ENCODE data around the gene GRIP2.

GRIP2 gene

GRCh38 chr3:14538451-14539088, 1.6 kb downstream of the GRIP2 start:
- no peak for DNase-seq

DNA sequence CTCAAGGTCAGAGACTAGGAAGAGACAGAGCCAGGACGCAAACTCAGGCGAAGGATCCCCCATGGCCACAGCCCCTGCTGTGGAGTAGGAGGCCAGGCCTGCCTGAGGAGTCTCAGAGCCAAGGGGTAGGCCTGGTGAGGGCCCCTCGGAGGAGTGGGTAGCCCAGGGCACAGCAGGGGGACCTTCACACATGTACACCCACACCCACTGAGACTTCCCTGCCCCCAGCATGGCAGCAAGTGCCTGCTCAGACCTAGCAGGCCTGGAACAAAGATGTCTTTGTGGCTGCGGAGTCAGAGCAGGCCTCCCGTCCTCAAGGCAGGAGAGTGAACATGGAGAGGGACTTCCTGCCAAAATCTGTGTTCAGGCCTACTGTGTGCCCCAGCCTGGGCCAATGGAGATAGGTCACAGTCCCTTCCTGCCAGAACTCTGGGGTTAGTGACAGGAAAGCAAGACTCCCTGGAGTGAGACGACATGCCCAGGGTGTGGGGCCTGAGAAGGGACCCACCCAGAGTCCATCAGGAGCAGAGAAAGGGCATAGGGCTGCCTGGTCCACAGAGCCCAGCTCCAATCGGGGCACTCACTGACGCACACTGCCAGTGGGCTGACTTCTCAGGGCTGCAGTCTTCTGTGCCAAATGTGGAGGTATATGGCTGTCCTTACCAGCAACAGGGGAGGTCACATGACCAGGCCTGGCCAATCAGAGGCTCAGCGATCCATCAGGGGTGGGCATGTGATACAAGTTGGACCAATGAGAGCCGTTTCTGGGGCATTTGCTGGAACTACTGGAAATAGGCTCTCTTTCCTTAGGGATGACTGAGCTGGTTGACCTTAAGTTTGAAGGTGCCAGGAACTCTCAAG, 2.3 kb downstream of the GRIP2 start:
- no peak for DNase-seq

DNA sequence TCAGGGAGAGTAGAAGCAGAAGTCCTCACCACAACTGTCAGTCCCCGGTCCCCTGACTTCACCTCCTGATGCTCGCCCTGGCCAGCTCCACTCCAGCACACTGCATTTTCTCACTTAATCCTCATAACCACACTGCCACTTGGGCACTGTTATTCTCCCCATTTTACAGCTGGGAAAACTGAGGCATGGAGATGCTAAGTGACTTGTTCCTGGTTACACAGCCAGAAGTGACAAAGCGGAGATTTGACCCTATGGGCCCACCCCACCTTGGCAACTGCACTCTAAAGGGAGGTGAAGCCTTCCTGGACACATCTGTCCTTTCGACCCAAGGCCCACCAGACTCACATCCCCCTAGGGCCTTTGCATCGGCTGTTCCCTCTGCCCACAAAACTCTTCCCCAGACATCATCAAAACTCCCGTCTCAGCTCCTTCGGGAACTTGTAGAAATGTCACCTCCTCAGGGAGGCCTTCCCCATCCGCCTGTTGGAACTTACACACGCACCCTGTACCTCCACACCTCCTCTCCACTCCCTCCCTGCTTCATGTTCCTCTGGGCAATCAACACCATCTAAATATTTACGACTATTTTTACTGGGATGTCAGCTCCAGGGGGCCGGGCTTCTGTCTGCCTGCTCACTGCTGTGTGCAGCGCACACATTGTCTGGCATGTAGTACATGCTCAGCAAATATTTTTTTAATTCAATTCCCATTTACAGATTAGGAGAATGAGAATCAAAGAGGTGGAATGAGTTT, 3.1 kb downstream of the GRIP2 start:
- DNase-seq: no peak

GRCh38 chr3:14536055-14536815, 3.9 kb downstream of the GRIP2 start:
- no peak for DNase-seq

DNA sequence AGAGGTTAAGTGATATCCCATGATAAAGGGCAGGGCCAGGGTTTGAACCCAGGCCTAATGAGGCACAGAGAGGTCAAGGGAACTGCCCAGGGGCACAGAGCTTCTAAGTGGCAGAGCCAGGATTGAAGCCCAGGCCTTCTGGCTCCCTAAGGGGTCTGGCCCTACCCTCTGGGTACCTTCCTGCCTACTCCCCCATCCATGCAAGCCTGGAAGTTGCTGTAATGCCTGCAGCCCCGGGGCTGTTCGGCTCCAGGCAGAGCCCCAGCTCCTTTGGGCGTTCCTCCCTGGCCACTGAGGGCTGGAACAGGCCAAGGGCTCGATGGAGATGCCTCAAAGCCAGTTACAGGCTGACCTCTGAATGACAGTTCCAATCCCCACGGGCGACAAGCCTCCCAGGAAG, 4.5 kb downstream of the GRIP2 start:
- DNase-seq: no peak

- no peak for DNase-seq
Observed at GRCh38 chr3:14534516-14535191, 5.5 kb downstream of the GRIP2 start.

- no peak for DNase-seq
Observed at GRCh38 chr3:14533457-14533958, 6.6 kb downstream of the GRIP2 start.

GRCh38 chr3:14532691-14533456, 7.3 kb downstream of the GRIP2 start:
- no peak for DNase-seq

- DNase-seq: no peak
Observed at GRCh38 chr3:14531856-14532395, 8.2 kb downstream of the GRIP2 start.

GRCh38 chr3:14528081-14528480, 12.1 kb downstream of the GRIP2 start:
- no peak for DNase-seq

- DNase-seq: no peak
Observed at GRCh38 chr3:14525685-14526631, 14.2 kb downstream of the GRIP2 start.

GRCh38 chr3:14524920-14525660, 15.1 kb downstream of the GRIP2 start:
- DNase-seq: no peak

DNA sequence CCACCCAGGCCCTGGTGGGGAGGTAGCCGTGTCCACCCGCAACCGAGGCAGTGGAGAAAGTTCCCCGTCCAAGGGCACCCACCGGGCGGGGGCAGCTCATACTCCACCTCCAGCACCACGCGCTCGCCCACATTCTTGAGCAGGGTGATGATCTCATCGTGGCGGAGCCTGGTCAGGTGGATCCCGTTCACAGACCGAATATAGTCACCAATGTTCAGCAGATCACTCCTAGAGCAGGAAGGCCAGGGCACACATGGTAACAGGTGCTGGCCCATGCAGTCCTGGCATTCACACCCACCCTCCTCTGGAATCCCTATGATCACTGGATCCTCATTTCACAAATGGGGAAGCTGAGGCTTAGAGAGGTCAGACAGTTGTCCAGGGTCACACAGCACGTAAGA, 15.8 kb downstream of the GRIP2 start:
- DNase-seq: no peak

- DNase-seq: no peak
Observed at GRCh38 chr3:14523792-14524191, 16.4 kb downstream of the GRIP2 start.

DNA sequence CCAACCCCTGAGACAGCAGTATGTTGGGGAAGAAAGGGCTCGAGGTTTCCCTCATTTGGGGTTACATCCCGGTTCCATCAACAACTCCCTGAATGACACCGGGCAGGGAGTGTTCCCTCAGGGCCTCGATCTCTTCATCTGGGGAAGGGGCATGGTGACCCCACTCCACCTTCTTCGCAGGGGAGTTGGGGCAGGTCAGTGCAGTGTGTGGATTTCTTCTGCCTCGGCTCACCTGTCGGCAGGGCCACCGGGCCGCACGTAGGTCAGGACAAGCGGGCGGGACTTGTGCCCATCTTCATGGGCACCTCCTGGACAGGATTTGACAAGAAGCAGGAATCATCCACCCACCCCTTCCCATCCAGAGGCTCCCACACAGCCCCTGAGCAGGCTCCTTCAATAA, 17.4 kb downstream of the GRIP2 start:
- no peak for DNase-seq

DNA sequence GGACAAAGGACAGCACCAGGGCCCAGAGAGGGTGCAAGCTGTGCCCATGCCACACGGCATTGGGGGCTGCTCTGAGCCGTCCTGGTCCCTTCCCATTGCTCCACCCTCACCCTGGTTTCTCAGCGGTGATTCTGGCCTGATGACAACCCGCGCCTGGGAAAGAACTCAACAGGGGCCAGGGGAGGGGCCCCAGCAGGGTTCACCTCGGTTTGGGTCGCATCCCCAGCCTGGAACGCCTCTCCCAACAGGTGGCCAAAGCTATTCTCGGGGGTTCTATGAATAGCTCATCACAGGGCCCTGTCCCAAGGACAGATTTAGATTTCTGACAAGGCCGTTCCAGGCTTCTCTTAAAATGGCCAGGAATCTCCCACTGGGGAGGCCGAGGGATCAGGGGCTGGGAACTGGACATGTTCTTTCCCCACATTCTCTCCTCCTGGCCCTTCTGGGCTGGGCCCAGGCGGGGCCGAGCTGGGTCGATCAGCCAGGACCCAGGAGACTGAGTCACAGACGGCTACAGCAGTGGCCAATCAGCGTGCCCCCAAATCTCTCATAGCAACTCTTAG, 17.9 kb downstream of the GRIP2 start:
- DNase-seq: no peak

DNA sequence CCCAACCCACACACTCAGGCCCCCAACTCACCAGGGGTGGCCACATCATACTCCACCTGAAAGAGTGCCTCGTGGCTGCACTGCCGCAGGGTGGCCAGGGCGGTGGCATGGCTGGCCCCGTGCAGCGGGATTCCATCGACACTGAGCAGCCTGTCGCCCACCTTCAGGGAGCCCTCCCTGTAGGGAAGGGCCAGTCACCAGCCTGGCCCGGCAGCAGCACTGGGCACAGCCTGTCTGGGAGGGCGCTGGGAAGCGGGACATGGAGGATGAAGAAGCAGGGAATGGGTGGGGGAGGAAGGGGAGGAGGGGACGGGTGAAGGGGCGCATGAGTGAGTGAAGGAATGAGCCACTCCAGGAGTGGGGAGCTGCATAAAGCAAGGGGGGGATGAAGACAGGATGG, 18.5 kb downstream of the GRIP2 start:
- DNase-seq: no peak

DNA sequence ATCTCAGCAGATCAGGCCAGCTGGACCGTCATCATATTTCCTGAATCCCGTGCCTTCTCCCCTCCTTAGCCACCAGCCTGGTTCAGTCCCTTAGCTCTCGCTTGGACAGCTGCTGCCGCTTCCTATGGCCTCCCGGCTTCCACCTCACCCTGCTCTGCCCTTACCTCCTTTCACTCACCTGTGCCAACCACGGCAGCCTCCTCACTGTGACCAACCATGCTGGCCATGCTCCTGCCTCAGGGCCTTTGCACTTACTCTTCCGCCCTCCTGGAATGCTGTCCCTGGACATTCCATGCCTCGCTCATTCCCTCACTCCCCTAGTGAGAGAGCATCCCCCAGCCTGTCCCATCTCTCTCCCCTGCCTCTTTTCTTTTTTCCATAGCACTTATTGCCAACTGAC, 19.2 kb downstream of the GRIP2 start:
- DNase-seq: no peak

DNA sequence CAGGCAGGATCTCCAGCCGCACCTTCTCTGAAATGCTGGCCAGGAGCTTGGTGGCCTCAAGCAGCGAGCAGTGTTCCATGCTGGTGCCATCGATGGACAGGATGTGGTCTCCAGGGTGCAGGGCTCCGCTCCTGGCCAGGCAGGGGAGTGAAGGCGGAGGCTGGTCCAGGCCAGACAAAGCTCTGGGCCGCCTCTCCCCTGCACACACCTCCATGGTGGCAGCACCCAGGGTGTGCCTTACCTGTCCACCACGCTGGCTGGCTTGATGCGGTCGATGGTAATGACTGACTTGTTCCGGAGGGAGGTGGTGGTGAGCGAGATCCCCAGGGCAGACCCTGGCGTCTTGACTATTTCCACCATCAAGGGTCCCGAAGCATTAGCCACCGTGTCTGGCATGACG, 20.0 kb downstream of the GRIP2 start:
- DNase-seq: no peak

Data from GDM1 (cell line).